Skeletal muscle satellite cell (primary cell): ENCODE measurements around the gene C1orf105.

Source experiments
- H3K27me3 ChIP-seq: 2 replicates; pipeline ENCODE4 v1.7.0; 2013; ENCODE audit warnings: low read length; ENCODE audit not compliant: control insufficient read depth, insufficient read depth
- H3K36me3 ChIP-seq: 2 replicates; pipeline ENCODE4 v1.7.0; 2013; ENCODE audit warnings: mild to moderate bottlenecking, control low read depth, low read length; ENCODE audit not compliant: insufficient read depth
- H3K4me1 ChIP-seq: 2 replicates; pipeline ENCODE4 v1.7.0; 2013; ENCODE audit warnings: low read length; ENCODE audit not compliant: control insufficient read depth, insufficient read depth
- H3K4me2 ChIP-seq: 2 replicates; pipeline ENCODE4 v1.7.0; 2013; ENCODE audit warnings: mild to moderate bottlenecking, low read length
- H3K4me3 ChIP-seq: 2 replicates; pipeline ENCODE4 v1.7.0; 2013; ENCODE audit warnings: low read length
- H3K9ac ChIP-seq: 2 replicates; pipeline ENCODE4 v1.7.0; 2013; ENCODE audit warnings: mild to moderate bottlenecking, low read depth, low read length, moderate library complexity
- H3K9me3 ChIP-seq: replicated peaks from 2 replicates; pipeline ENCODE4 v1.7.0; 2013; ENCODE audit warnings: mild to moderate bottlenecking, control low read depth, low read length

The C1orf105 gene

DNA sequence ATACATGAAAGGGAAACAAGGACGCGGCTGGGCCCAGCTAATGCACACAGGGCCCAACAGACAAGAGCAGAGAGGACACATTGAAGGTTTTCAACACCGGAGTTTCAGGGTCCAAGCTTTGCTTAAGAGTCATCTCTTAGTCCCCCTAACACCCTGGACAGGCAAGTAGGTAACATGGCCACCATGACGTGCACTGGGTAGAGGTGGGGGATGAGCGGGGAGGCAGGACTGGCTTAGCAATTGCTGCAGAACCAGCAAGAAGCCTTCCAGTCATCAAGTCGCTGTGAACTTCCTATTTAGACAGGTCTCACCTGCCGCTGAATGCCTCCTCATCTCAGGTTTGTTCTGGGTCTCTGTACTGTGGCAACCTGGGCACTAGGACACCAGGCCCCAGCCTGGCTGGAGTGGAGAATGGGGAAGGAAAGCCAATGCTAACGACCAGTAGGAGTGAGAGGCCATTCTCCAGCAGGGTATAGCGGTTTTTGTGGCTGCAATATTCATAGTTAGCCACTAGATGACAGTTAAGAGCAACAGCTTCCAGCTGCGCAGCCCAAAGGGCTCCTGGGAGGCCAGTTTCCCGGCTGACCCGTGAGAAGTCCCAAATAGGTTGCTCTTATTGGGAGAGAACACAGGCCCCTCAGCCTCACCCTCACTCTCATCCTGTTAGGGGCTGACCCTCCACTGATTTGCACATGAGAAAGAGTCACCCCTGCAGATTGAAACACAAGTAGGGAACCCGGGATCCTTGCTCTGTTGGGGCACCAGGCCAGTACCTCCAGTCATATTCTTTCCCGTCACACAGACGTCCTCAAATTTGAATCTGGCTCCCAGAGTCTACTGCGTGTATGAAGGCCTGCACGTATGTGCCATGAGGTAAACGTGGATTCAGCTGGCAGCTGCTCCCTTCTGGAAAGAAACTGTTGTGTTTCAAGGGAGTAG is 29.4 kb downstream of the C1orf105 start:
- Histone ChIP-seq H3K4me1 (peaks cover 17% of the 10 kb centered on the region), H3K4me2 (peak overlapping the region; percentile 59), H3K36me3 (no peaks in the 10 kb centered on the region), H3K9me3 (no peaks in the 10 kb centered on the region), H3K9ac (no peak overlapping the region), H3K4me3 (no peak overlapping the region), H3K27me3 (no peaks in the 10 kb centered on the region)

- Histone ChIP-seq H3K27me3 (no peaks in the 10 kb centered on the region), H3K9ac (no peak overlapping the region), H3K4me3 (no peak overlapping the region), H3K4me2 (no peak overlapping the region), H3K9me3 (no peaks in the 10 kb centered on the region), H3K4me1 (peaks cover 17% of the 10 kb centered on the region), H3K36me3 (no peaks in the 10 kb centered on the region)
Measured at GRCh38 chr1:172450524-172450885, 30.0 kb downstream of the C1orf105 start.

GRCh38 chr1:172451002-172451443 is 30.5 kb downstream of the C1orf105 start:
- no peak overlapping the region for H3K4me3 ChIP-seq
- H3K9ac ChIP-seq, result no peak overlapping the region
- no peak overlapping the region for H3K4me2 ChIP-seq
- H3K4me1 ChIP-seq, result peaks cover 17% of the 10 kb centered on the region
- H3K9me3 ChIP-seq, result no peaks in the 10 kb centered on the region
- H3K27me3 ChIP-seq, result no peaks in the 10 kb centered on the region
- no peaks in the 10 kb centered on the region for H3K36me3 ChIP-seq

DNA sequence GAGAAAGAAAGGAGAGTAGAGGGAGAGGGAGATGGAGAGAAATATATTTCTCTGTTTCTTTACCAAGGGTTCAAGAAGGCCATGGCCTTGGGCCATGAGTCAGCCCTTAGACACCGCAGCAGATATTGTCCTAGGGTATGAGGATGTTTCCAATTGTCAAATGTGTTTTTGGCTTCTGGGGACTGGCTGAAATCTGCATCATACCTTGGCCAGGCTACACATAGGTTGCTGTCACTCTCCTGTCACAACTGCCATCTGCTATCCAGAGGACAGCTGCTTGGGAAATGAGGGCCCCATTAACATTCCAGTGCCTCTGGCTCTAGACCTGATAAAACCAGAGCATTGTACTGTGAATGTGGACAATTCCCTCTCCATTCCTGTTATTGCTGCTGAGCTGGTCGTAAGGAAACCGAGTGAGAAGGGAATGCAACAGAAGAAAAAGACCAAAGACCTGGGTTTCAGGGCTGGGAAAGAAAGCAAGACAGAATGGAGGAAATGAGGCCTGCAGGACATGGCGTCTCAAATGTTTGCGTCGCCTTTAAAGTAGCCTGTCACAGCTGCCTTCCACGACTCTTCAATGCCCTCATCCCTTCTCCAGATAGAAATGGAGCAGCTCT is 32.2 kb downstream of the C1orf105 start:
- Histone ChIP-seq H3K4me3 (no peak overlapping the region), H3K36me3 (no peaks in the 10 kb centered on the region), H3K9me3 (no peaks in the 10 kb centered on the region), H3K27me3 (no peaks in the 10 kb centered on the region), H3K9ac (no peak overlapping the region), H3K4me1 (peaks cover 17% of the 10 kb centered on the region), H3K4me2 (no peak overlapping the region)

DNA sequence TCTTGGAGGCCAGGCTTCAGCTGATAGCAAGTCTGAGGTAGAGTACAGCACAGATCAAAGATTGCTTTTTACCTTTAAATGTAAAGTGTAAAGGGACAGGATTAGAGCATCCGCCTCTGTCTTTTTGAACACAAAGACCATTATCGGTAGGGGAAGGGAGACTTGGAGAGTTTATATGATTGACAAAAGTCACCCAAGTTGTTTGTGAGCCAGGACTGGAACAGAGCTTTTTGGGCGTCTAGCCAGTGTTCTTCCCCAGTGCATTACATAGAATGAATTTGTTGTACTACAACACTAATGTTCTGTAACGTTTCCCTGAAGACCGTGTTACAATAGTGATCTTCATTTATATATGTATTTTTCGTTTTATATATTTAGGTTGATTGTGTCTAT is 32.7 kb downstream of the C1orf105 start:
- H3K4me1 ChIP-seq, result peaks cover 17% of the 10 kb centered on the region
- H3K9ac ChIP-seq, result no peak overlapping the region
- no peaks in the 10 kb centered on the region for H3K36me3 ChIP-seq
- H3K4me3 ChIP-seq, result no peak overlapping the region
- no peak overlapping the region for H3K4me2 ChIP-seq
- no peaks in the 10 kb centered on the region for H3K27me3 ChIP-seq
- no peaks in the 10 kb centered on the region for H3K9me3 ChIP-seq

- H3K4me2 ChIP-seq, result no peak overlapping the region
- H3K4me1 ChIP-seq, result peaks cover 17% of the 10 kb centered on the region
- H3K9ac ChIP-seq, result no peak overlapping the region
- H3K27me3 ChIP-seq, result no peaks in the 10 kb centered on the region
- no peaks in the 10 kb centered on the region for H3K36me3 ChIP-seq
- H3K9me3 ChIP-seq, result no peaks in the 10 kb centered on the region
- H3K4me3 ChIP-seq, result no peak overlapping the region
Measured at GRCh38 chr1:172453607-172454006, 33.1 kb downstream of the C1orf105 start.

DNA sequence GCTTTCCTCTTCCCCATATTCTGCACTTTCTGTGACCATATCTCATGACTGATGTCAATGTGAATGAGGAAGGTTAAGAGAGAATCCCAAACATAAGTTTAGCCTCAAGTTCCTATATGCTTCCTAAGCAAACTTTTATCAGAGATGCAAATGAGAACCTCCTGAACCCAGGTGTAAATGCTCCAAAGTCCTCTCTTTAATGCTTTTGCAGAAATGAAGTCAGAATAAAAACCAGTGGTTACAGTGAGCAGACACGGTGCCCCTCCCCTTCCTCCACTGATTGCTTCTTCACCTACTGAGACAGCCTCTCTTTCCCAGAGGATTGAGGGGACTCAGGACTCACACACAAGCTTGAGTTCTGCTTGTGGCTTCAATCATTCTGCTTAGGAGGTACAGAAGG is 35.0 kb downstream of the C1orf105 start:
- no peaks in the 10 kb centered on the region for H3K36me3 ChIP-seq
- no peaks in the 10 kb centered on the region for H3K9me3 ChIP-seq
- H3K4me1 ChIP-seq, result peaks cover 12% of the 10 kb centered on the region
- no peak overlapping the region for H3K4me2 ChIP-seq
- no peak overlapping the region for H3K4me3 ChIP-seq
- no peaks in the 10 kb centered on the region for H3K27me3 ChIP-seq
- no peak overlapping the region for H3K9ac ChIP-seq

GRCh38 chr1:172456344-172456769 is 35.9 kb downstream of the C1orf105 start:
- Histone ChIP-seq H3K4me3 (no peak overlapping the region), H3K9me3 (no peaks in the 10 kb centered on the region), H3K9ac (no peak overlapping the region), H3K4me2 (no peak overlapping the region), H3K36me3 (no peaks in the 10 kb centered on the region), H3K4me1 (peaks cover 3% of the 10 kb centered on the region), H3K27me3 (no peaks in the 10 kb centered on the region)

DNA sequence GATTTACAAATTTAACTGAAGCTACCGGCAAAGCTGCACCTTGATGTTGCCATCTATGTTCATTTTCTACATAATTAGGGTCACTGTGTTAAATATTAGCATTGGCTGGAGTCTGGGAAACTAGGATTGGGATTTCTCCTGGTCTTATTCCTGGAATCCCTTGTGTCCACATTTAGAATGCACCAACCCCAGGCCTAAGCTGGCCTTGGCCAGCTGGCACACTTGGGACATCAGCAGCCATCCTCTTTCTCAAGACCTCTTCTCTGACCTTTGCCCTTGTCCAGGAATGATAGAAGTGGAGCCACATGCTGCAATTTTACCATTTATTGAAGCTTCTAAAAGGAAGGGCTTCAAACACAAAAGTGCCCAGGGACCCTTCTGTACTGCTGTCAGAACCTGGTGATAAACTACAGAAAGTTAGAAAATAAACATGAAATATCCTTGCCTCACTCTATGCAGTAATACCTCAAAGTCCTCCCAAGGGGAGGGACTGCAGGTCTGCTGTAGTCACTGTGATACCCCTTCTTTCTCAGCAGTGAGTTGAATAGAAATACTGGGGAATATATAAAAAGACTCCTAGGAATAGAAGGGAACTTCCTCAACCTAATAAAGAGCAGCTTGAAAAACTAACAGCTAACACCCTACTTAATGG is 37.1 kb downstream of the C1orf105 start:
- Histone ChIP-seq H3K4me2 (no peak overlapping the region), H3K27me3 (no peaks in the 10 kb centered on the region), H3K36me3 (no peaks in the 10 kb centered on the region), H3K9me3 (no peaks in the 10 kb centered on the region), H3K4me3 (no peak overlapping the region), H3K9ac (no peak overlapping the region), H3K4me1 (no peaks in the 10 kb centered on the region)

GRCh38 chr1:172460177-172460576 is 39.7 kb downstream of the C1orf105 start:
- Histone ChIP-seq H3K27me3 (no peaks in the 10 kb centered on the region), H3K9ac (no peak overlapping the region), H3K36me3 (no peaks in the 10 kb centered on the region), H3K4me3 (no peak overlapping the region), H3K4me1 (no peaks in the 10 kb centered on the region), H3K9me3 (no peaks in the 10 kb centered on the region), H3K4me2 (no peak overlapping the region)

DNA sequence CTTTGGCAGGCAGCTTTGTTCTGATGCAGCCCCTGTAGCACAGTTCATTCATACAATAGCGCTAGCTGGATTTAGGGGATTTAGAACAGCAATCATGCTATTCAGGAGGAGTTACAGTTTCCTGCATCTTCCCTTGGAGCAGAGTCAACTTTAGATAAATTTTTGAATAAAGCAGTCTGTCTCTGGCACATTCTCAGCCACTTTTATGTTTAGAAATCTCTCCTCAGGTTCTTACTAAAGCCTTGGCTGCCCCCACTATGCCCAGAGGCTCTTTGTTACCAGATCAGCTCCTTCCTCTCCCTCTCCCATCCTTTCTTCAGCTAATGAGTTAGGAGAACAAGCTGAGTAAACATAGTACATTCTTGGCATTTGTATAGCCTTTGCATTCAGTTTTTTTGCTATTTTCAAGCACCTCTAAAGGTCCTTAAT is 40.4 kb downstream of the C1orf105 start:
- Histone ChIP-seq H3K27me3 (no peaks in the 10 kb centered on the region), H3K4me3 (no peak overlapping the region), H3K9ac (no peak overlapping the region), H3K9me3 (no peaks in the 10 kb centered on the region), H3K4me2 (no peak overlapping the region), H3K36me3 (no peaks in the 10 kb centered on the region), H3K4me1 (no peaks in the 10 kb centered on the region)
